ENCODE data around the gene GPR139.

GPR139 gene

GRCh38 chr16:20073203-20074098 lies at the start of gene GPR139:
TSS of gene GPR139 (minus strand) at chr16:20073890. CDS start at chr16:20073616, 274 bp downstream.
- DNase-seq, result no peak

DNA sequence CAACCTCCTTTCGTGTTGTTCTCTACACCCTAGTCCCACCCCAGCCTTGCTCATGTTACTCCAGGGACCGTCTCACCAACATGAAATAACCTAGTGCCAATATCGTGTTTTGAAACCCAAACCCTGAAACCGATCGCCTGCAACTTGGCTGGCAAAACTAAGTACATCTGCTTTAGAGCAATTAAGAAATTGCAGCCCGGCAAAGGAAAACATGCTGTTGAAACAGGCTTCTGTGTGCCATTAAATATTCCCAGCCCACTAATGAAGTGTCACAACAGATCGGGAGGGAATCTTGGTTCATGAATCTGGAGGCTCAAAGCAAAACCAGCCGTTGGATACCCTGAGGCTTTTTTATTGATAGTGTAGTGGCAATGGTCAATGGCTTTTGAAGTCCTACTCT lies 48.3 kb upstream of the GPR139 start:
- DNase-seq, result no peak

DNA sequence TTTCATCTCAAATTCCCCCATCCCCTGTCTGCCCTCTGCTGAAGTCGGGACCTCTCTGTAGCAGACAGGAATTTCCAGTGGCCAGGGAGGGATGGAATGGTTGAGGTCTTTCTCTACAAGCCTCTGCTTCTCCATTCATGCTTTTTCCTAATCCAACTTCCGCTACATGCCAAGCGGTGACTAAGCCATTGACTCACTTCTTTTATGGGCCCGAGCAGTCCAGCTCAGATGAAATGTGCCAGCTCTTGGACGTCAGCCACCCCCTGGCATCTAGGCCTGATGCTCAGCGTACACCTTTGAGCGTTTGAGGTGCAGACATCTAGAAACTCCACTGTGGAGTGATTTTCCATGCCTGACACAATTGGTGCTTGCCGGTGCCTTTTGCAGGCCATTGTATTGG lies 40.7 kb upstream of the GPR139 start:
- no peak for DNase-seq

- DNase-seq, result no peak
These were observed 37.5 kb upstream of the GPR139 start for GRCh38 chr16:20111143-20111542.

- no peak for DNase-seq
These were observed 33.4 kb upstream of the GPR139 start for GRCh38 chr16:20107083-20107482.

DNA sequence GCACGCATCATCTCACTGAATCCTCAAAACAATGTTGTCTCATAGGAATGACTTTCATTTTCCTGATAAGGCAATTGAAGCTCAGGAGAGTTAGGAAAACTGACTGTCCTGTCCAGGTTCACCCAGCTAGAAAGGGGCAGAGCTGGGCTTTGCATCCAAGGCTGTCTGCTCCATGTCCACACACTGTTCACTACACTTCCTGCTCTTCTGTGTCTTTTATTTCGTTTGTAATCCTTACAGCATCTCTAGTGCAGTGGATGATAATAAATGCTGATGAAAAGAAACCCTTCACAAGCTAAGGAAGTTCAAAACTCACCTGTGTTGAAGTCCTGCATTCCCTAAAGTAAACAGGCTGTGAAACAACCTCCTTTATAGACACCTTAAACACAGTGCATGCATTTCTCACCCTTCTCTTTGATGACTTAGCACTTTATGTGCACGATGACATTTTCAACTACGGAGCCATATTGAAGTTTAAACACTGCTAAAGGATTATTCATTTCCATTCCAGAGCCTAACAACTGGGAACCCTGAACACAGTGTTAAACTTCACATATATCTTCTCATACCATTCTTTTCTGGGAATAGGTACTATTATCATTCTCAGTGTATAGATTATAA lies 31.0 kb upstream of the GPR139 start:
- DNase-seq, result no peak

- no peak for DNase-seq
These were observed 28.8 kb upstream of the GPR139 start for GRCh38 chr16:20102521-20102920.

GRCh38 chr16:20102021-20102420 lies 28.3 kb upstream of the GPR139 start:
- no peak for DNase-seq

DNA sequence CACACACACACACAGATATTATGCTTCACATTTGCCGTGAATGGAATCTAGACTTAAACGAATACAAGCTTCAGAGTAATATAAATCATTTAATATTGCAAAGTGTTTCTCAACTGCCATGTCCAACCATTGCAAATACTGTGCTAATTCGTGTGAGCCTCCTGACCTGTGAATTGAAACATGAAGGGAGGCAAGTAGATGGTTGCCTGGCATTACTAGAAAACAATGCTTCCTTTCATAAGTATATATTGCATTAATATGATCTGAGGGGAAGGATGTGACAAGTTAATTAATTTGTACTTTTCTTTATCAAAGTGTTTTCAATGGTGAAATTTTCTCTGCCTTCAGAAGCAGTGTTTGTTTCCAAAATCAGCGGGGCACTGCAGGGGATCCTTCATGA lies 25.7 kb upstream of the GPR139 start:
- no peak for DNase-seq

DNA sequence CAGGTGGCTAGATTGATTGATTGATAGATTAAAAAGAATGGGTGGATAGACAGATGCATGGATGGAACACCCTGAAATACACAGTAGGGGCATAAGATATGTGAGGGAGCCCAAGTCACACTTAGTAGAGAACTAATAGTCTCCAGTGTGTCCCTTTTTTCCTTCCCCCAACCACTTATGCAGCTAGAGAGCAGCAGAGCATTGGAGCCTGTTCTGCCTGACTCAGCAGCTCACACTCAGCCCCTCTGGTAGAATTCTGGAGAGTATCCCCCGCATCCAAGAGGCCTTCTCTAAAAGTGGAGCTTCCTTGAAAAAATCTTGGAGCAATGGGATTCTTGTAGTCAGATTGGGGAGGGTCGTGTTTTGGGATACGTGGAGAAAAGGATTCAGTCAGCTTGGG lies 20.5 kb upstream of the GPR139 start:
- DNase-seq, result no peak

DNA sequence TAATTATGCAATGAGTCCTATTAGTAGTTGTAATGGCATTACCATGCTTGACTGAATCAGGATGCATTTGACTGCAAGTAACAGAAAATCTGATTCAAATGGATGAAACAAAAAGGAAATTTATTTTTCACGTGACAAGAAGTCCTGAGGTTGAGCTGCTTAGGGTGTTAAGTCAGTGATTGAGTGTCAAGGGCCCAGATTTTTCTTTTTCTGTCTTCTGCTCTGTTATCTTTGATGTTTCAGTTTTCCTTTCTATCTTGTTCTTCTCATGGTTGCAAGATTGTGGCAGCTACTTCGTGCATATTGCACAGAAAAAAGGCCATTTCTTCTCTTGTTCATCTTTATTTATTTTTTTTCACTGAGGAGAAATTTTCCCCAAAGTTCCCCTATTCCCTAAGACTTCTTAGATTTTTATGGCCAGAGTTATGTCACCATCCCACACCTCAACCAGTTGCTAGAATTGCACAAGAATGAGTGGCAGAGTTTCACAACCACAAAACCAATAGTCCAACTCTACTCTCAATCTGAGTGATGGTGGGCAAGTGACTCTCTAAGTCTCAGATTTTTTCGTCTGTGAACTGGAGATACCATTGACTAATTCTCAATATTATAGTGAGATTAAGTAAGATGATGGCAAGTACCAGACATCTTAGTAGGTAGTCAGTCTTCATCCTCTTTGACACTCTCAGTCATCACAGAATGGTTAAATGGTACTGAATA lies 15.7 kb upstream of the GPR139 start:
- no peak for DNase-seq

DNA sequence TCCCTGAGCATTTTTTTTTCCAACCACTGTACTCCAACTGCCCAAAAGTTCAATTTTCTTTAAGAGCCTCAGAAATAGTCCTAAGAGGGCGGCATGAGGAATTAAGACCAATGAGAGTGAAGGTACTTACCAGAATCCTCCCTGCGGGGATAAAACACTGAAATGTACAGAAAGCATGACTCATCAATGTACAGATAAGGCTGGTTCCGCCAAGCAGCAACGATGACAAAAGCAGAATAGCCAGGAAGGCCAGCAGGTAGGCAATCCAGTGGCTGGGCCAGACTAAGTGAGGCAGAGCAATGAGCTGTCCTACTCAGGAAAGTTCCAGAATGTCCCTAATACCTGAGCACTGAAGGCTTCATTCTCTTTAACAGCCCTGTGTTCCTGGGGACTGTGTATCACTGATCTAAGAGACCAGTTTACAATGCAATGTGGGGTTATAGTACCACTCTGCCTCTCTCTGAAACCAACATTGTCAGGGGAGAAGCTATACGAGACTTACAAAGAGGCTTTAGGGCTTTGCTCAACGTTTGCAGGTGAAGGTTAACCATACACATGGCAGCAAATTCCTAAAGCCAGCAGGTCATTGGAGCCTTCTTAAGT lies 11.0 kb upstream of the GPR139 start:
- DNase-seq, result no peak

GRCh38 chr16:20079106-20079505 lies 5.4 kb upstream of the GPR139 start:
- DNase-seq, result no peak

- no peak for DNase-seq
These were observed 1.6 kb upstream of the GPR139 start for GRCh38 chr16:20075243-20075642.

GRCh38 chr16:20074099-20074991 lies 655 bp upstream of the GPR139 start:
- DNase-seq, result no peak

DNA sequence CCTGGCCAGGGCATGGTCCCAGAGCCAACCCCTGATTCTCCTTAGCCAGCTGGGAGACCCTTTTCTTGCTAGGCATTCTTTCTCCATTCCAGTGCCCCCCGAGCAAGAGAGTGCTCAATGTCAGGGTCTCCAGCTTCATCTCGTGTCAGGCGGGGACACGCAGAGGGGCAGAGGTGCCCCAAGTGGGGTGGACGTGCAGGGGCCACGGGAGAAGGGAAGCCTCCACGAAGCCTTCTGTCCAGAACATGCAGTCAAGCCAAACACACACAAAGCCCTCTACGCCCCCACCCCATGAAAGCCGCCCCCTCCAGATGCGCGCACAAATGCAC lies 852 bp downstream of the GPR139 start:
- DNase-seq, result no peak

DNA sequence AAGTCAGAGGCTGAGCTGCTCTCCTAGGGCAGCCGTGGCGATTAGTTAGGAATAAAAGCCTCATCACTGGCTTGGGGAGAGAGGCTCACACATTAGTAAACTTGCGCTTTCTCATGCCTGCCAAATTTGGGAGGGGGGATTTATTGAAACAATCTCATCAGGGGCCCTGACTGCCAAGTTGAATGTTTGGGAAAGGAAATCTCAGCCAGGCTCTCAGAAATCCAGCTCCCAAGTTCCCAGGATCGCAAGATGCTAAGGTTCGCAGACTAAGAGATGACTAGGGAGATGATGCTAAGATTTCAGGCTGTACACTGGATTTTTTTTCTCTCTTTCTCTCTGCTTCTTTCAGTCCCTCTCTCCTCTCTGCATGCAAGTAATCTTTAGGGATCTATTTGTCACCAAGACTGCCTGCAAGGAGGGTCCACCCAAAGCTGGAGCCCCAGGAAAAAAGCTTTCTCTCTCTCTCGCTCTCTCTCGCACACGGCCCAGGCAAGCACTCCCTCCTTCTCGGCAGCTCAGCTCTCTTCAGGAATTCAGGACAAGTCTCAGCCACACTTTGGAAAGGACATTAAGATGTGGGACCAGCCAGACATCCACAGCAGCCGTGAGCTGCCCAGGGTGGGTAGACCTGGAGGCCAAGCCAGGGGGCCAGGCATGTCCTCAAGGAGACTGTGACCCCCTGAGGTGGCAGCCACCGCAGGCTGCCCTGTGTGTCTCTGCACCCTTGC lies 1.4 kb downstream of the GPR139 start:
- no peak for DNase-seq

DNA sequence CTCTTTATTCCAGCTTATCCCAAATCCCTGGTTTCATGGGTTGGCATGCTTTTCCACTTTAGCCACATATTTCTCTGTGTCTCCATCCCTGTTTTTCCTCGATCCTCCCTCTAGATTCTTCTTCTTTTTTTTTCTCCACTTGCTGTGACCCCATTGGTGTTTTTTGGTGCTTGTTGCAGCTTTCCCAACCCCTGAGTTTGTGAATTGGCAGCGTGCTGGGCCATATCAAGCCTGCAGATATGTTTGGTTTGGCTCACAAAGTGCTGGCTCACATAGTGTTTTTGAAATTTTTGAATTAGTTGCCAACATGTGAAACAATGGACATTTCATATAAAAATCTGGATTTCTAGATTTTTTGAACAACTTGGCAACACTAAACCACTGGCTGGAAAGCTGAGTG lies 8.8 kb downstream of the GPR139 start:
- no peak for DNase-seq

GRCh38 chr16:20064520-20064919 lies 9.2 kb downstream of the GPR139 start:
- DNase-seq, result no peak

DNA sequence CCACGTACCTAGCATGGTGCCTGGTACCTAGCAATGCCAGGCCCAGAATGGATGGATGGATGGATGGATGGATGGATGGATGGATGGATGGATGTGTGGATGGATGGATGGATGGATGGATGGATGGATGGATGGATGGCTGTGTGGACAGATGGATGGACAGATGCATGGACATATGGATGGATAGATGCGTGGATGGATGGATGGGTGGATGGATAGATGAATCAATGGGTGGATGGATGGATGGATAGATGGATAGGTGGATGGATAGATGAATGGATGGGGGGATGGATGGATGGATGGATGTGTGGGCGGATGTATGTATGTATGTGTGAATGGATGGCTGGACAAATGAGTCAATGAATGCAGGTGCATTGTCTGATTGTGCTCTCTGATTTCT lies 12.6 kb downstream of the GPR139 start:
- no peak for DNase-seq

DNA sequence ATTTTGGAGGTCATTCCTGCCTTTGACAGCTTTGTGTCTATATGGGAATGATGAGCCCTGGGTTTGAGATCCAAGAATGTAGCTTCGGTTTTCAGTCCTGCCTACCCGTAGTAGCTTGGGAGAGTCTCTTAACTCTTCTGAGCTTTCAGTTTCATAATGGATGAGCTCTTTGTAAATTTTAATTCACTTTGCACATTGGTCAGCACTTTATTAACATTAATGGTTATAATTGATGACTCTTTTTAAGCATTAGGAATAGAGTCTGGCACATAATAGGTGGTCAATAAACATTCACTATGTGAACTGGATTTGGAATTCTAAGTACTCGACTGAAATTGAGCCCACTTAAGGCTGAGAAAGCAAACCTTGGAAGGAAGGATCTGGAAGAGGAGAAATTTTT lies 17.3 kb downstream of the GPR139 start:
- no peak for DNase-seq

DNA sequence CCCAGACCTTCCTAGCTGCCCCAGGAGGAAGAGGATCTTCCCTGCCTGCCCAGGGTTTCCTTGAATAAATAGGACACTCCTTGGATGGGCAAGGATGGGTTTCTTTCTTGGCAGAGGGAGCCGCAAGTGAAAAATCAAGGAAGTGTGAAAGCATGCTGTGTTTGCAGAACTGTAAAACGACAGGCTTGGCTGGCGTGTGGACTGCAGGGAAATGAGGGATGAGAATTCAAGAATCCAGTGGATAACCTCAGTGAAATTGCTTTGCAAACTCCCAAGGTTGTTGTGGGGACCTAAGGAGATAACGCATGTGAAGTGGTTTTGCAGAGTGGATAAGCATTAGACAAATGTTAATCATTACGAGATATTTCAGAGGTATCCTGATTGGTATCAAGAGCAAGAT lies 20.4 kb downstream of the GPR139 start:
- no peak for DNase-seq

Data from AML-193 (cell line).